ENCODE measurements around the gene MPZL3. TPM values are rescaled to one million over a fixed set of nuclear protein-coding genes. Genes with fewer than 3 reads are reported as not detected.

Gene MPZL3
- total and polyA plus RNA-seq, 5 experiments from 2014 or later = 1.9 to 12.6 (median 3.4) TPM

DNA sequence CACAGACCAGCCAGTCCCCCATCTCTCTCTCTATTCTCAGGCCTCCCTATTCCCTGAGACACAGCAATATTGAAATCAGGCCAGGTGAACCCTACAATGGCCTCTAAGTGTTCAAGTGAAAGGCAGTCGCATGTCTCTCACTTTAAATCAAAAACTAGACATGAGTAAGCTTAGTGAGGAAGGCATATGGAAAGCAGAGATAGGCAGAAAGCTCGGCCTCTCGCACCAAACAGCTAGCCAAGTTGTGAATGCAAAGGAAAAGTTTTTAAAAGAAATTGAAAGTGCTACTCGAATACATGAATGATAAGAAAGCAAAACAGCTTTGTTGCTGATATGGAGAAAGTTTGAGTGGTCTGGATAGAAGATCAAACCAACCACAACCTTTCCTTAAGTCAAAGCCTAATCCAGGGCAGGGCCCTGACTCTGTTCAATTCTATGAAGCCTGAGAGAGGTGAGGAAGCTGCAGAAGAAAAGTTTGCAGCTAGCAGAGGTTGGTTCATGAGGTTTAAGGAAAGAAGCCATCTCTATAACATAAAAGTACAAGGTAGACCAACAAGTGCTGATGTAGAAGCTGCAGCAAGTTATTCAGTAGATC is 31.7 kb upstream of the MPZL3 start:
- no peaks in the 10 kb centered on the region for H3K27me3 Mint-ChIP-seq
- peaks cover 8 to 27% (median 19%) of the 10 kb centered on the region in 4 donors for H3K4me1 Mint-ChIP-seq
- ATAC-seq (peak; percentile 38 to 70), DNase-seq (no peak)
- H3K4me3 Mint-ChIP-seq = peak overlapping the region in 7 of 10 donors; percentile 1 to 62 (median 31)
- peak overlapping the region in 8 of 10 donors; percentile 53 to 95 (median 82) for H3K27ac Mint-ChIP-seq
- no peaks in the 10 kb centered on the region for H3K36me3 Mint-ChIP-seq
- POLR2A ChIA-PET = interaction anchor here (0.7 to 1.9 kb wide), 5 partner anchors 20 to 85 kb away, joined by 3 to 9 read pairs (median 3); partner anchors contain the start of gene JAML
- no peaks in the 10 kb centered on the region for H3K9me3 Mint-ChIP-seq

GRCh38 chr11:118283037-118283636 is 31.0 kb upstream of the MPZL3 start:
- peak overlapping the region in 3 of 10 donors; percentile 28 to 62 (median 31) for H3K4me3 Mint-ChIP-seq
- H3K4me1 Mint-ChIP-seq = peaks cover 8 to 27% (median 19%) of the 10 kb centered on the region in 4 donors
- H3K9me3 Mint-ChIP-seq = no peaks in the 10 kb centered on the region
- H3K36me3 Mint-ChIP-seq = no peaks in the 10 kb centered on the region
- DNase-seq = no peak
- ATAC-seq = no peak
- H3K27ac Mint-ChIP-seq = peak overlapping the region in 7 of 10 donors; percentile 53 to 95 (median 84)
- POLR2A ChIA-PET = interaction anchor here (0.6 to 1.7 kb wide), 3 partner anchors 43 to 84 kb away, joined by 3 to 9 read pairs (median 3); partner anchors contain the start of gene JAML
- no peaks in the 10 kb centered on the region for H3K27me3 Mint-ChIP-seq

DNA sequence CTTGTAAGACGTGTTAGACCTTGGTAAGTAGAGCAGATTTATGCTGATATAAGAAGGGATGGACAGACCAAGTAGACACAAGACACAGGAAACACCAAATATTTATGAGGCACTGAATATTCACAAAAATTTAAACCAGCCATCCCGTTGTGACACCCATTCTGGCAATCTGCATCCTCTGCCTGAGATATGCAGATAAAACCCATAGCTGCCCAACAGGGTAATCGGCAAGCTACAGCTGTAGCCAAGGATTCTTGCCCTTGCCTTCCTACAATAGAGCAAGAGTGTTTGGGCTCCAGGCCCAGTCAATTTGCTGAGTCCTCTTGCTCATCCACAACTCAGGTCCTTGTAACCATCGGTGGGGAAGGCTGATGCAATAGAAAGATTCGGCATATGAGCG is 30.4 kb upstream of the MPZL3 start:
- no peaks in the 10 kb centered on the region for H3K36me3 Mint-ChIP-seq
- POLR2A ChIA-PET = interaction anchor here (1.7 kb wide), 1 partner anchor 84 kb away, joined by 9 read pairs; no protein-coding TSS in a partner anchor
- peaks cover 8 to 27% (median 19%) of the 10 kb centered on the region in 4 donors for H3K4me1 Mint-ChIP-seq
- peak overlapping the region in 4 of 10 donors; percentile 42 to 95 (median 71) for H3K27ac Mint-ChIP-seq
- H3K9me3 Mint-ChIP-seq = no peaks in the 10 kb centered on the region
- no peak overlapping the region for H3K4me3 Mint-ChIP-seq
- DNase-seq = no peak
- no peaks in the 10 kb centered on the region for H3K27me3 Mint-ChIP-seq
- no peak for ATAC-seq

- H3K27ac Mint-ChIP-seq = peak overlapping the region in 1 of 10 donors; percentile 53
- no peak overlapping the region for H3K4me3 Mint-ChIP-seq
- no peak for DNase-seq
- H3K36me3 Mint-ChIP-seq = no peaks in the 10 kb centered on the region
- H3K4me1 Mint-ChIP-seq = peaks cover 11 to 30% (median 25%) of the 10 kb centered on the region in 4 donors
- ATAC-seq = peak; percentile 14 to 49
- H3K27me3 Mint-ChIP-seq = no peaks in the 10 kb centered on the region
- no peaks in the 10 kb centered on the region for H3K9me3 Mint-ChIP-seq
- POLR2A ChIA-PET = interaction anchor here (0.7 kb wide), 1 partner anchor 156 kb away, joined by 4 read pairs; no protein-coding TSS in a partner anchor
Observed at GRCh38 chr11:118281284-118281683, 29.1 kb upstream of the MPZL3 start.

GRCh38 chr11:118277312-118277711 is 25.1 kb upstream of the MPZL3 start:
- DNase-seq = no peak
- peaks cover 6 to 31% (median 24%) of the 10 kb centered on the region in 4 donors for H3K4me1 Mint-ChIP-seq
- H3K27me3 Mint-ChIP-seq = peaks cover 0 to 2% (median 0%) of the 10 kb centered on the region in 5 donors
- no peaks in the 10 kb centered on the region for H3K36me3 Mint-ChIP-seq
- H3K27ac Mint-ChIP-seq = peak overlapping the region in 2 of 10 donors; percentile 51 to 53
- no peak overlapping the region for H3K4me3 Mint-ChIP-seq
- H3K9me3 Mint-ChIP-seq = no peaks in the 10 kb centered on the region
- peak in 1 of 2 donors; percentile 41 for ATAC-seq
- POLR2A ChIA-PET = interaction anchor here (0.6 to 0.7 kb wide), 2 partner anchors 82 to 825 kb away, joined by 3 read pairs; partner anchors contain the start of gene UBE4A

- Mint-ChIP-seq H3K9me3 (no peaks in the 10 kb centered on the region), H3K4me3 (no peak overlapping the region), H3K27me3 (peaks cover 0 to 2% (median 0%) of the 10 kb centered on the region in 5 donors), H3K36me3 (no peaks in the 10 kb centered on the region), H3K27ac (peak overlapping the region in 3 of 10 donors; percentile 2 to 36 (median 16)), H3K4me1 (peaks cover 6 to 27% (median 21%) of the 10 kb centered on the region in 4 donors)
- no peak for DNase-seq
- ATAC-seq = no peak
- POLR2A ChIA-PET = no interaction called here
Observed at GRCh38 chr11:118276422-118276821, 24.3 kb upstream of the MPZL3 start.

DNA sequence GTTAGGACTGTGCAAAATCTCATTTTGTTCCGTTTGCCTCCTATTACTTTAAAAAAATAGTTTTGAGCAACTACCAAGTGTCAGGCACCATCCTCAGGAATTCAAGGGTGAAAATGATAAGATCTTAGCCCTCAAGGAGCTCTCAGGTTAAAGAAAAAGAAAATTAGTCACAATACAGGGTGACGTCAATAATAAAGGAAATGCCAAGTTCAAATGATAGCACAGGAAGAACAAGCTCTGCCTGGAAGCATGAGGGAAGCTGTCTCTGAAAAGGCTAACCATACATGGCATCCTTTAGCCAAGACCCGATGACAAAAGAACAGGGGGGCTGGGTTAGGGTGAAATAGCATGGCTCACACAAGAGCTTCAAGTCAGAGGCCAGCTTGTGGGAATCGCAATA is 23.0 kb upstream of the MPZL3 start:
- no peak for DNase-seq
- peak; percentile 41 to 71 for ATAC-seq
- H3K36me3 Mint-ChIP-seq = no peaks in the 10 kb centered on the region
- H3K4me3 Mint-ChIP-seq = no peak overlapping the region
- peak overlapping the region in 3 of 10 donors; percentile 10 to 77 (median 26) for H3K27ac Mint-ChIP-seq
- peaks cover 6 to 21% (median 17%) of the 10 kb centered on the region in 4 donors for H3K4me1 Mint-ChIP-seq
- no peaks in the 10 kb centered on the region for H3K9me3 Mint-ChIP-seq
- POLR2A ChIA-PET = interaction anchor here (0.9 to 1.0 kb wide), 2 partner anchors 23 to 48 kb away, joined by 3 to 4 read pairs; no protein-coding TSS in a partner anchor
- peaks cover 0 to 2% (median 0%) of the 10 kb centered on the region in 5 donors for H3K27me3 Mint-ChIP-seq

GRCh38 chr11:118274186-118274585 is 22.0 kb upstream of the MPZL3 start:
- no peak for ATAC-seq
- POLR2A ChIA-PET = no interaction called here
- Mint-ChIP-seq H3K9me3 (no peaks in the 10 kb centered on the region), H3K36me3 (no peaks in the 10 kb centered on the region), H3K27ac (peak overlapping the region in 2 of 10 donors; percentile 26 to 44), H3K4me3 (no peak overlapping the region), H3K4me1 (peaks cover 6 to 21% (median 16%) of the 10 kb centered on the region in 4 donors), H3K27me3 (peaks cover 0 to 8% (median 0%) of the 10 kb centered on the region in 5 donors)
- no peak for DNase-seq

- no peak for ATAC-seq
- POLR2A ChIA-PET = interaction anchor here (0.7 kb wide), 1 partner anchor 8 kb away, joined by 3 read pairs; no protein-coding TSS in a partner anchor
- H3K27ac Mint-ChIP-seq = no peak overlapping the region
- no peaks in the 10 kb centered on the region for H3K9me3 Mint-ChIP-seq
- peaks cover 0 to 8% (median 0%) of the 10 kb centered on the region in 5 donors for H3K27me3 Mint-ChIP-seq
- peaks cover 6 to 21% (median 11%) of the 10 kb centered on the region in 4 donors for H3K4me1 Mint-ChIP-seq
- H3K36me3 Mint-ChIP-seq = no peaks in the 10 kb centered on the region
- no peak overlapping the region for H3K4me3 Mint-ChIP-seq
- no peak for DNase-seq
Observed at GRCh38 chr11:118272001-118272400, 19.8 kb upstream of the MPZL3 start.

- no peak for DNase-seq
- peaks cover 16 to 31% (median 26%) of the 10 kb centered on the region in 4 donors for H3K4me1 Mint-ChIP-seq
- H3K9me3 Mint-ChIP-seq = no peaks in the 10 kb centered on the region
- POLR2A ChIA-PET = interaction anchor here (0.6 kb wide), 1 partner anchor 302 kb away, joined by 3 read pairs; no protein-coding TSS in a partner anchor
- ATAC-seq = no peak
- no peak overlapping the region for H3K4me3 Mint-ChIP-seq
- H3K36me3 Mint-ChIP-seq = no peaks in the 10 kb centered on the region
- peaks cover 0 to 12% (median 0%) of the 10 kb centered on the region in 5 donors for H3K27me3 Mint-ChIP-seq
- peak overlapping the region in 1 of 10 donors; percentile 9 for H3K27ac Mint-ChIP-seq
Observed at GRCh38 chr11:118267486-118267885, 15.3 kb upstream of the MPZL3 start.

- POLR2A ChIA-PET = no interaction called here
- H3K4me1 Mint-ChIP-seq = peaks cover 20 to 44% (median 37%) of the 10 kb centered on the region in 4 donors
- no peaks in the 10 kb centered on the region for H3K9me3 Mint-ChIP-seq
- peak overlapping the region in 7 of 10 donors; percentile 10 to 92 (median 56) for H3K27ac Mint-ChIP-seq
- H3K36me3 Mint-ChIP-seq = no peaks in the 10 kb centered on the region
- no peak for DNase-seq
- no peak overlapping the region for H3K4me3 Mint-ChIP-seq
- H3K27me3 Mint-ChIP-seq = peaks cover 0 to 12% (median 0%) of the 10 kb centered on the region in 5 donors
- no peak for ATAC-seq
Observed at GRCh38 chr11:118265954-118266353, 13.8 kb upstream of the MPZL3 start.

DNA sequence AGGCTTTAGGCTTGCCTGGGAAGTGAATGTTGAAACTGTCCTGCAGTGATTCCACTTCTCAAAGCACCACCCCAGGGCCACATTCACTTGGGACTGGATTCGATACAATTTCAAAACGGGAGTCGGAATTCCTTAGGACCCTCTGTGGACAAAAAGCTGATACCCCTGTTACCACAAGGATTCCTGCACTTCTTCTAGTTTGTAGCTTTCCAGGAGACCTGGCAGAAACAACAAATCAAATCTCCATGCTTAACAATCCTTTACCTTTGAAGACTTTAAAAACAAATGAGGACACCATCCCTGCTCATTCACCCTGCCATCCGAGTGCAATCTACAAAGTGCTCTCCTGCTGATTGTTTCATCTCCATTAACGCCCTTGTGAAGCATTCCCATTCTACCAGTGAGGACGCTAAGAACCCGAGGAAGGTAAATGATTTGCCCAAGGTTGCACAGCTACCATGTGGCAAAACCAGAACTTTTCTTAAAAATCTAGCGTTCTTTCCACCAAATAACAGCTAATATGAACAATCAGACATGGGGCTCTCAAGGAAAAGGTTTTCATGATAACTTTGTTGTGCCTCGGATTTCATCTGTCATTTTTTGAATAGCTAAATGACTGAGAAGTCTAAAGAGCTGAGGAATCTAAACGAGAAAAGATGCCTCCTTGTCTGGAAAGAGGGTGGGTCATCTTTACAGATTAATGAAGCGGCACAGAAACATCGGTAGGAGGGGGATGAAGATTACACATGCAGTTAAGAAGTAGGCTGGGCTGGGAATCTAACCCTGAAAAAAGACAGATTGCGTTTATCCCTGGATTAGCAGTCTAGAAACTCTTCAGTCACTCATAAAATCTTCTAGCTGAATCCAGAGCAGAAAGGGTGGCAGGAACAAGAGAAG is 12.7 kb upstream of the MPZL3 start:
- Mint-ChIP-seq H3K9me3 (no peaks in the 10 kb centered on the region), H3K27ac (peak overlapping the region in 9 of 10 donors; percentile 2 to 95 (median 86)), H3K4me3 (peak overlapping the region; percentile 85 to 92 (median 88)), H3K4me1 (peaks cover 25 to 56% (median 48%) of the 10 kb centered on the region in 4 donors), H3K27me3 (peaks cover 0 to 11% (median 0%) of the 10 kb centered on the region in 5 donors), H3K36me3 (no peaks in the 10 kb centered on the region)
- POLR2A ChIA-PET = interaction anchor here (0.5 to 1.4 kb wide), 7 partner anchors 7 to 66 kb away, joined by 3 to 5 read pairs (median 3); partner anchors contain the start of genes JAML and MPZL3
- no peak for DNase-seq
- ATAC-seq = no peak

Data from naive thymus-derived CD8-positive, alpha-beta T cell (primary cell).